H9 (cell line): ENCODE measurements around the gene PIP4K2A. TPM values are rescaled to one million over a fixed set of nuclear protein-coding genes. Genes with fewer than 3 reads are reported as not detected.

Experiments
- DNase-seq: peaks from one replicate; pipeline ENCODE4 v3.0.0-alpha.2; 2017
- H2AFZ ChIP-seq: one replicate; pipeline ENCODE4 v1.6.1; 2013; ENCODE audit warnings: mild to moderate bottlenecking, low read length, control low read depth, moderate library complexity
- H2AK5ac ChIP-seq: 2 replicates; pipeline ENCODE4 v1.6.1; 2013; ENCODE audit warnings: low read length, control low read depth, mixed read lengths; ENCODE audit not compliant: insufficient read length
- H2BK120ac ChIP-seq: one replicate; pipeline ENCODE4 v1.6.1; 2013; ENCODE audit warnings: low read depth, mild to moderate bottlenecking, low read length, control low read depth, inconsistent platforms; ENCODE audit not compliant: poor library complexity, severe bottlenecking
- H2BK12ac ChIP-seq: 2 replicates; pipeline ENCODE4 v1.6.1; 2013; ENCODE audit warnings: low read length, control low read depth, mixed read lengths, low read depth; ENCODE audit not compliant: insufficient read length
- H2BK15ac ChIP-seq: 2 replicates; pipeline ENCODE4 v1.6.1; 2013; ENCODE audit warnings: low read depth, low read length, control low read depth
- H2BK20ac ChIP-seq: one replicate; pipeline ENCODE4 v1.6.1; 2013; ENCODE audit warnings: low read depth, mild to moderate bottlenecking, low read length, control low read depth, inconsistent platforms; ENCODE audit not compliant: poor library complexity, severe bottlenecking
- H2BK5ac ChIP-seq: 2 replicates; pipeline ENCODE4 v1.6.1; 2013; ENCODE audit warnings: low read length, control low read depth, mixed read lengths; ENCODE audit not compliant: insufficient read length
- H3K14ac ChIP-seq: 2 replicates; pipeline ENCODE4 v1.6.1; 2013; ENCODE audit warnings: low read length, control low read depth; ENCODE audit not compliant: insufficient read depth
- H3K18ac ChIP-seq: 2 replicates; pipeline ENCODE4 v1.6.1; 2013; ENCODE audit warnings: low read depth, mild to moderate bottlenecking, mixed read lengths, low read length, control low read depth; ENCODE audit not compliant: insufficient read length
- H3K23ac ChIP-seq: 2 replicates; pipeline ENCODE4 v1.6.1; 2013; ENCODE audit warnings: low read length, control low read depth, mixed read lengths, low read depth; ENCODE audit not compliant: insufficient read length
- H3K23me2 ChIP-seq: 2 replicates; pipeline ENCODE4 v1.6.1; 2013; ENCODE audit warnings: low read depth, mild to moderate bottlenecking, mixed read lengths, low read length, control low read depth; ENCODE audit not compliant: insufficient read length, poor library complexity, severe bottlenecking
- H3K27ac ChIP-seq: 2 replicates; pipeline ENCODE4 v1.5.1; 2013; ENCODE audit warnings: low read length, control low read depth, mixed read lengths, low read depth; ENCODE audit not compliant: insufficient read length
- H3K27me3 ChIP-seq: 2 replicates; pipeline ENCODE4 v1.6.1; 2013; ENCODE audit warnings: low read length, control low read depth, inconsistent platforms; ENCODE audit not compliant: insufficient read depth
- H3K4ac ChIP-seq: 2 replicates; pipeline ENCODE4 v1.6.1; 2013; ENCODE audit warnings: low read depth, mild to moderate bottlenecking, control low read depth, inconsistent platforms, low read length, moderate library complexity
- H3K4me1 ChIP-seq: 2 replicates; pipeline ENCODE4 v1.6.1; 2013; ENCODE audit warnings: low read length, control low read depth, inconsistent platforms; ENCODE audit not compliant: insufficient read depth
- H3K4me2 ChIP-seq: 2 replicates; pipeline ENCODE4 v1.6.1; 2013; ENCODE audit warnings: low read length, control low read depth, mixed read lengths; ENCODE audit not compliant: insufficient read length, insufficient read depth
- H3K56ac ChIP-seq: 2 replicates; pipeline ENCODE4 v1.6.1; 2013; ENCODE audit warnings: low read depth, mild to moderate bottlenecking, mixed read lengths, low read length, control low read depth; ENCODE audit not compliant: insufficient read length
- H3K79me1 ChIP-seq: 2 replicates; pipeline ENCODE4 v1.6.1; 2013; ENCODE audit warnings: low read depth, mild to moderate bottlenecking, moderate library complexity, low read length, control low read depth, inconsistent platforms; ENCODE audit not compliant: insufficient read depth, poor library complexity, severe bottlenecking
- H3K79me2 ChIP-seq: 2 replicates; pipeline ENCODE4 v1.6.1; 2013; ENCODE audit warnings: low read length, control low read depth, inconsistent platforms; ENCODE audit not compliant: insufficient read depth
- H3K9ac ChIP-seq: 2 replicates; pipeline ENCODE4 v1.6.1; 2013; ENCODE audit warnings: low read length, control low read depth, mixed read lengths; ENCODE audit not compliant: insufficient read length; ENCODE audit errors: extremely low read depth
- H3K9me3 ChIP-seq: one replicate; pipeline ENCODE4 v1.6.1; 2013; ENCODE audit warnings: low read depth, low read length, inconsistent platforms; ENCODE audit not compliant: control insufficient read depth
- H3T11ph ChIP-seq: one replicate; pipeline ENCODE4 v1.6.1; 2013; ENCODE audit warnings: mild to moderate bottlenecking, low read length, control low read depth, inconsistent platforms
- H4K20me1 ChIP-seq: one replicate; pipeline ENCODE4 v1.6.1; 2013; ENCODE audit not compliant: control insufficient read depth, insufficient read length, insufficient read depth
- H4K5ac ChIP-seq: 2 replicates; pipeline ENCODE4 v1.6.1; 2013; ENCODE audit warnings: low read depth, mild to moderate bottlenecking, mixed read lengths, low read length, control low read depth; ENCODE audit not compliant: insufficient read length
- H4K8ac ChIP-seq: replicated peaks from 2 replicates; pipeline ENCODE4 v1.6.1; 2013; ENCODE audit warnings: low read length, control low read depth, mixed read lengths, low read depth; ENCODE audit not compliant: insufficient read length
- H4K91ac ChIP-seq: 2 replicates; pipeline ENCODE4 v1.6.1; 2013; ENCODE audit warnings: low read depth, mild to moderate bottlenecking, moderate library complexity, mixed read lengths, low read length, control low read depth; ENCODE audit not compliant: insufficient read length
- H3K27ac Mint-ChIP-seq, 3 experiments: 2 replicates in 2 of 3; 3 replicates in 1 of 3; pipeline ENCODE4 v1.8.0; 2020 to 2021; ENCODE audit warnings: mixed read lengths in 3 of 3, mild to moderate bottlenecking in 1 of 3, moderate library complexity in 1 of 3
- H3K27me3 Mint-ChIP-seq: 2 replicates; pipeline ENCODE4 v1.8.0; 2021; ENCODE audit warnings: low read depth, mild to moderate bottlenecking, moderate library complexity, mixed read lengths
- H3K36me3 Mint-ChIP-seq, 3 experiments: 2 replicates in 2 of 3; 3 replicates in 1 of 3; pipeline ENCODE4 v1.8.0; 2020 to 2021; ENCODE audit warnings: low read depth in 3 of 3, mixed read lengths in 3 of 3; ENCODE audit not compliant: insufficient read depth in 1 of 3
- H3K4me1 Mint-ChIP-seq, 2 experiments: 2 replicates each; pipeline ENCODE4 v1.8.0; 2020; ENCODE audit warnings: mixed read lengths in 2 of 2
- H3K4me3 Mint-ChIP-seq, 2 experiments: 2 replicates in 1 of 2; 3 replicates in 1 of 2; pipeline ENCODE4 v1.8.0; 2020 to 2021; ENCODE audit warnings: mild to moderate bottlenecking in 2 of 2, mixed read lengths in 2 of 2, moderate library complexity in 1 of 2
- H3K9me3 Mint-ChIP-seq, 2 experiments: 2 replicates in 1 of 2; 3 replicates in 1 of 2; pipeline ENCODE4 v1.8.0; 2020; ENCODE audit warnings: mild to moderate bottlenecking in 2 of 2, mixed read lengths in 2 of 2, moderate library complexity in 1 of 2
- CTCF ChIP-seq: fragments of 200-600 bp; sonication (generic); conservative IDR thresholded peaks from 3 replicates; pipeline ENCODE4 v1.8.0; 2021; ENCODE audit warnings: antibody characterized with exemption, mild to moderate bottlenecking
- WGBS: extraction: QIAGEN DNeasy Blood & Tissue Kit; methylation state at CpG from one replicate; pipeline ENCODE4 v1.1.7; 2013; ENCODE audit warnings: missing lambda C conversion rate, low lambda C conversion rate, mixed read lengths; ENCODE audit not compliant: insufficient read length; ENCODE audit errors: extremely low coverage; 5-methylcytosine and 5-hydroxymethylcytosine counted together
- total RNA-seq: library from RNA; stranded (reverse); gene quantifications from 2 replicates; pipeline ENCODE4 v1.2.1, GENCODE V29; 2021

The PIP4K2A gene
- total RNA-seq, 1 experiment from 2014 or later: 33.6 TPM

- Mint-ChIP-seq H3K9me3 (peaks cover 0 to 3% of the 10 kb centered on the region in 2 experiments; a peak in 3 of 5 replicates), H3K27ac (peak overlapping the region; percentile 84 to 88 (median 88)), H3K4me3 (no peak overlapping the region), H3K27me3 (no peaks in the 10 kb centered on the region), H3K4me1 (peaks cover 50 to 57% of the 10 kb centered on the region in 2 experiments), H3K36me3 (peaks cover 0 to 7% (median 0%) of the 10 kb centered on the region in 3 experiments; a peak in 3 of 7 replicates)
- Histone ChIP-seq H2AFZ (no peak overlapping the region), H3K18ac (no peak overlapping the region), H3K79me1 (peaks cover 2% of the 10 kb centered on the region), H3K9me3 (no peaks in the 10 kb centered on the region), H3K4ac (no peak overlapping the region), H3K56ac (no peak overlapping the region), H2BK5ac (no peak overlapping the region), H2AK5ac (no peak overlapping the region), H3K9ac (no peak overlapping the region), H3K27ac (no peak overlapping the region), H2BK15ac (no peak overlapping the region), H3K4me1 (peaks cover 17% of the 10 kb centered on the region), H2BK20ac (no peak overlapping the region), H4K5ac (no peak overlapping the region), H2BK12ac (no peak overlapping the region), H4K8ac (no peak overlapping the region), H4K91ac (no peak overlapping the region), H4K20me1 (no peaks in the 10 kb centered on the region), H3K79me2 (peaks cover 14% of the 10 kb centered on the region; the same call in 1 of the 2 replicates), H3T11ph (no peak overlapping the region), H3K23me2 (no peaks in the 10 kb centered on the region), H3K14ac (no peak overlapping the region), H3K23ac (no peak overlapping the region), H2BK120ac (no peak overlapping the region), H3K4me2 (no peak overlapping the region), H3K27me3 (no peaks in the 10 kb centered on the region)
- no CpG with 5 or more reads among the region's 6 CpGs for WGBS
- no peak for TF ChIP-seq CTCF
- DNase-seq: no peak
These were observed 31.9 kb downstream of the PIP4K2A start for GRCh38 chr10:22682237-22683139.
